Adipocyte (in vitro differentiated cells): ENCODE measurements around the gene REX1BD.

Experiments used
- DNase-seq: peaks from one replicate; pipeline ENCODE4 v3.0.0-alpha.2; 2015; ENCODE audit warnings: low read depth
- H3K27me3 ChIP-seq: replicated peaks from 2 replicates; pipeline ENCODE4 v1.7.0; 2013; ENCODE audit warnings: mild to moderate bottlenecking, low read length, moderate library complexity; ENCODE audit not compliant: control insufficient read depth, insufficient read depth
- H3K36me3 ChIP-seq: 2 replicates; pipeline ENCODE4 v1.7.0; 2013; ENCODE audit warnings: low read length, mild to moderate bottlenecking, moderate library complexity; ENCODE audit not compliant: control insufficient read depth, insufficient read depth, severe bottlenecking
- H3K4me1 ChIP-seq: 2 replicates; pipeline ENCODE4 v1.7.0; 2013; ENCODE audit warnings: mild to moderate bottlenecking, low read length, moderate library complexity; ENCODE audit not compliant: control insufficient read depth, insufficient read depth
- H3K4me3 ChIP-seq: 2 replicates; pipeline ENCODE4 v1.7.0; 2013; ENCODE audit warnings: mild to moderate bottlenecking, low read length, moderate library complexity
- H3K9ac ChIP-seq: 2 replicates; pipeline ENCODE4 v1.7.0; 2013; ENCODE audit warnings: mild to moderate bottlenecking, low read length, moderate library complexity
- H3K9me3 ChIP-seq: 2 replicates; pipeline ENCODE4 v1.7.0; 2013; ENCODE audit warnings: mild to moderate bottlenecking, low read length, moderate library complexity; ENCODE audit not compliant: control insufficient read depth

Gene REX1BD

DNA sequence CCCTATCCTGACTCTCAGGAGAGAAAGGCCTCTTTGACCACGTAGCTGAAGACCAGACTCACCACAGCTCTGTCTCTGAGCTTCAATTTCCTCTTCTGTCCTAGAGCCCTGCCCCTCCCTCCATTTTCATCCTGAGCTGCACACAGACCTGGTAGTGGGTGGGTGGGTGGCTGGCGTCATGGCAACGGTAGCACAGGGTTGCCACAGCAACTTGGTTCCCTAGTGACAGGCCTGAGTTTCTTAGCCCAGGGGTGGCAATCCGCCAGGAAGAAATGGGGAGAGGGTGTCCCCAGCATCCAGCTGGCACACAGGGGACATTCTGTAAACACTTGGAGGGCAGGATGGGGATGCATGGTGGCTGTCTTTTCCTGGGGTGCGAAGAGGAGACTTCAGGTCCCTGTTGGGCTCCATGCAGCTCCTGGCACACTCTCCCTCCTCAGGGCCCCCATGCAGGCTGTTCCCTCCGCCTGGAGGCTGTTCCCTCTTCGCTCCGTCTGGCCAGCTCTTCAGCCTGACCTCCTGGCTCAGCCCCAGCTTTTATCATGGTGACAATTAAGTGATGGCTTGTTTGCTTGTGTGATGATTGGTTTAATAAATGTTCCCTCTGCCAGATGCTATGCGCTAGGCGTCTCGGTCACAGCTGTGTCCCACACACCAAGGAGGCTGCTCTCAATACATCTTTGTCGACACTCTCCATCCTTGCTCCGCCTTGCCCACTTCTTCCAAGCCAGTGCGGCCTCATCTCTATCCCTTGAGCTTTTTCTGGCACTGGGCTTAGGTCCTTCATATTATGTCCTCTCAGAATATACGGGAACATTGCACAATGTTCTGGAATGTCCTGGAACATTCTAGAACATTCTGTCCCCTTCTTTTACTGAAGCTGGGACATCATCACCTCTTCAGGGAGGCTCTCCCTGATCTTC lies 40.8 kb downstream of the REX1BD start:
- Histone ChIP-seq H3K27me3 (no peaks in the 10 kb centered on the region), H3K4me1 (peaks cover 16% of the 10 kb centered on the region), H3K9me3 (no peaks in the 10 kb centered on the region), H3K36me3 (no peaks in the 10 kb centered on the region), H3K4me3 (no peak overlapping the region), H3K9ac (peak overlapping the region; percentile 32)
- DNase-seq, result peak; percentile 36

- Histone ChIP-seq H3K9ac (no peak overlapping the region), H3K9me3 (no peaks in the 10 kb centered on the region), H3K4me3 (no peak overlapping the region), H3K4me1 (peaks cover 38% of the 10 kb centered on the region), H3K27me3 (no peaks in the 10 kb centered on the region), H3K36me3 (no peaks in the 10 kb centered on the region)
- no peak for DNase-seq
Observed at GRCh38 chr19:18633321-18633720, 44.7 kb downstream of the REX1BD start.

DNA sequence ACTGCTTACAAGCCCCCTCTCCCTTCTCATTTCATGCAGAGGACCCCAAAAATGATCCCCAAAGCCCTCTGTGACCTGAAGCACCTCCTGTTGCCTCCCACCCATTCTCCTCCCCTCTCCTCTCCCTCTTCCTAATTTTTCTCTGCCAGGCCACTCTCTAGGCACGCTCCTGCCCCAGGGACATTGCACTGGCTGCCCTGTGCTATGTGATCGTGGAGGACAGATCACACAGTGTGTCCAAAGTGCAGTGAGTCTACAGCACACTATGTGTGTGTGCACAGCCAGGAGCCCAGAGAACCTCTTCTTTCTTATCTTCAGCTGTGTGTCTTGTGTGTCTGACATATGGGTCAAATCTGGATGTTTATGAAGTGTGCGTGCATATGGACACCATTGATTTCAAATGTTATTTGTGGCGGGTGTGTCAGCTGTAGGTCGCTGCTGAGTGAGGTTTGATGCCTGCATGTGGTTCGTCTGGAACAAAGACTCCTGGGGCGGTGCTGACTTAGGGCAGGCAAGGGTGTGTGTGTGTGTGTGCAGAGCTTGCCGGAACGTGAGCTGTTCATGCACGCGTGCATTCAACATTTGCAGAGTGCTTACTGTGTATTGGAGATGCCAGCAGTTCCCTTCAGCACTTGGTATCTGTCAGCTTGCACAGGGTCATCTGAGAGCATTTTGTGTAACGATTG lies 46.2 kb downstream of the REX1BD start:
- no peak for DNase-seq
- H3K36me3 ChIP-seq, result no peaks in the 10 kb centered on the region
- no peaks in the 10 kb centered on the region for H3K27me3 ChIP-seq
- no peak overlapping the region for H3K4me3 ChIP-seq
- H3K9ac ChIP-seq, result peak overlapping the region; percentile 11
- no peaks in the 10 kb centered on the region for H3K9me3 ChIP-seq
- peaks cover 31% of the 10 kb centered on the region for H3K4me1 ChIP-seq

DNA sequence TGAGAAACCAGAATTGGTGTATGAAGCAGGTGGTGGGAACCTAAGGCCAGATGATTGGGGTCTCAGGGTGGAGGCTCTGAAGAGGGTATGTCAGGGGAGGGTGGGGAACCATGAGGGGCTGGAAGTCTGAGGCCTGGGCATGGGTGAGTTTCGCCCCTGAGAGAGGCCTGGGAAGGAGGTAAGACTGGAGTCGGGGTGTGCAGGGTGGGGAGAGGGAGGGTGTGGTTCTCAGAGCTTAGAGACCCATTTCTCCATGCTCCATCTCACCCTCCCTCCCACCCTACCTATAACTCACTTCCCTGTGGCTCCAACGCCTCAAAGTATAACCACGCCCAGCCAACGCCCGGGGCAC lies 47.2 kb downstream of the REX1BD start:
- H3K4me1 ChIP-seq, result peaks cover 25% of the 10 kb centered on the region
- H3K27me3 ChIP-seq, result no peaks in the 10 kb centered on the region
- peak overlapping the region; percentile 40 for H3K9ac ChIP-seq
- no peak for DNase-seq
- no peaks in the 10 kb centered on the region for H3K36me3 ChIP-seq
- H3K4me3 ChIP-seq, result no peak overlapping the region
- no peaks in the 10 kb centered on the region for H3K9me3 ChIP-seq

DNA sequence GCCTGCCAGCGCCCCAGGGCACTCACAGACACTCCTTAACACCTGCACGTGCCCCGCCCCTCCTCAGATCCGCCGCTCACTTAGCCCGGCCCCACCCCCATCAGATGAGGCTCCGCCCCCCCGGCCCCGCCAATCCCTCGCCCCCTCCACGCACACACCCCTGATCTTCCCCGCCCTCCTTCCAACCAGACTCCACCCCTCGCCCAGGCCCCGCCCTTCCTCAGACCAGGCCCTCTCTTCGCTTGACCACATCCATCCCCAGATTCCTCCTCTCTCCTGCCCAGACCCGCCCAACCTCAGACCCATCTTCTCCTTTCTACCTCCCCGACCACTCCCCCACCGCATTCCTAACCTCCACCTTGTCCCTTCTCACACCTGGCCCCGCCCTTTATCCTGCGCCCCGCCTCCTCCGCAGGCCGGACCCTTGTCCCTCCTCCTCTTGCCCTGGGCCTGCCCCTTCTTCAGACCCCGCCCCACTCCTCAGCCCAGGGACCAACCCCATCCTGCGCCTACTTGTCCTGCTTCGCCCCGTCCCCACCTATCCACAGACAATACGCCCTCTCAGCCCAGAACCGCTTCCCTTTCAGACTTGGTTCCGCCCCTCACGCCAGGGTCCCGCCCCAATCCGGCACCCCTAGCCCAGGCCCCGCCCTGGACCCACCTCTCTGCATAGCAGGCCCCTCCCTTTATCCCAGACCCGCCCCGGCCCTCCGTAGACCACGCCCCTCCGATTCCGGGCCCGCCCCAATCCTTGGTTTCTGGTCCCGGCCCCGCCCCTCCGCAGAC lies 47.8 kb downstream of the REX1BD start:
- peak overlapping the region; percentile 74 for H3K4me3 ChIP-seq
- peaks cover 25% of the 10 kb centered on the region for H3K4me1 ChIP-seq
- H3K27me3 ChIP-seq, result no peaks in the 10 kb centered on the region
- DNase-seq, result peak; percentile 99
- H3K9me3 ChIP-seq, result no peaks in the 10 kb centered on the region
- peak overlapping the region; percentile 60 for H3K9ac ChIP-seq
- no peaks in the 10 kb centered on the region for H3K36me3 ChIP-seq

GRCh38 chr19:18636969-18637629 lies 48.5 kb downstream of the REX1BD start, which contains the start of gene KLHL26:
TSS of gene KLHL26 (plus strand) at chr19:18637028. CDS start at chr19:18637055, 27 bp downstream.
- Histone ChIP-seq H3K9me3 (no peaks in the 10 kb centered on the region), H3K36me3 (no peaks in the 10 kb centered on the region), H3K27me3 (no peaks in the 10 kb centered on the region), H3K4me1 (peaks cover 25% of the 10 kb centered on the region), H3K9ac (peak within 1 kb of the TSS; percentile 93), H3K4me3 (peak within 1 kb of the TSS; percentile 92)
- DNase-seq, result no peak

GRCh38 chr19:18637673-18638630 lies 49.4 kb downstream of the REX1BD start:
- H3K4me3 ChIP-seq, result peak overlapping the region; percentile 92
- H3K4me1 ChIP-seq, result peaks cover 25% of the 10 kb centered on the region
- H3K9me3 ChIP-seq, result no peaks in the 10 kb centered on the region
- no peaks in the 10 kb centered on the region for H3K36me3 ChIP-seq
- no peaks in the 10 kb centered on the region for H3K27me3 ChIP-seq
- H3K9ac ChIP-seq, result peak overlapping the region; percentile 93
- no peak for DNase-seq

- Histone ChIP-seq H3K27me3 (no peaks in the 10 kb centered on the region), H3K9me3 (no peaks in the 10 kb centered on the region), H3K4me1 (peaks cover 22% of the 10 kb centered on the region), H3K4me3 (no peak overlapping the region), H3K9ac (no peak overlapping the region), H3K36me3 (no peaks in the 10 kb centered on the region)
- DNase-seq, result peak; percentile 44
Observed at GRCh38 chr19:18639706-18640243, 51.2 kb downstream of the REX1BD start.
